ENCODE data around the gene HDAC4.

DNA sequence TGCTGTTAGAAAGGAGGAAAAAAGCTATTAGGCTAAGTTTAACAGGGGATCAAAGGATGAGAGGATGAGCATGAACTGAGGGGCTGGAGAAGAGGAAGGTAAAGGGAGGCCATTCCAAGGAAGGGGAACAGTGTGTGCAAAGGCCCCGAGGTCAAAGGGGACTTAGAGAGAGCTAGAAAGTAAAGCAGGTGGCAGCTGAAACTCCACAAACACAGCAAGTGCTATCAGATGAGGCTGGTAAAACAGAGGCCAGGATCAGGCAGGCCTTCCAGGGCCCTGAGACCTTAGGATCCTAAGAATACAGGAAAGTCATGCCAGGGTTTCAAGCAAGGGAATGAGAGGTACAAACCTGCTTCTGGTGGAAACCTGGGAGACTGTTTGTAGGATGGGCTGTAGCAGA is 5.8 kb downstream of the HDAC4 start:
- TF ChIP-seq, protein P1, sequence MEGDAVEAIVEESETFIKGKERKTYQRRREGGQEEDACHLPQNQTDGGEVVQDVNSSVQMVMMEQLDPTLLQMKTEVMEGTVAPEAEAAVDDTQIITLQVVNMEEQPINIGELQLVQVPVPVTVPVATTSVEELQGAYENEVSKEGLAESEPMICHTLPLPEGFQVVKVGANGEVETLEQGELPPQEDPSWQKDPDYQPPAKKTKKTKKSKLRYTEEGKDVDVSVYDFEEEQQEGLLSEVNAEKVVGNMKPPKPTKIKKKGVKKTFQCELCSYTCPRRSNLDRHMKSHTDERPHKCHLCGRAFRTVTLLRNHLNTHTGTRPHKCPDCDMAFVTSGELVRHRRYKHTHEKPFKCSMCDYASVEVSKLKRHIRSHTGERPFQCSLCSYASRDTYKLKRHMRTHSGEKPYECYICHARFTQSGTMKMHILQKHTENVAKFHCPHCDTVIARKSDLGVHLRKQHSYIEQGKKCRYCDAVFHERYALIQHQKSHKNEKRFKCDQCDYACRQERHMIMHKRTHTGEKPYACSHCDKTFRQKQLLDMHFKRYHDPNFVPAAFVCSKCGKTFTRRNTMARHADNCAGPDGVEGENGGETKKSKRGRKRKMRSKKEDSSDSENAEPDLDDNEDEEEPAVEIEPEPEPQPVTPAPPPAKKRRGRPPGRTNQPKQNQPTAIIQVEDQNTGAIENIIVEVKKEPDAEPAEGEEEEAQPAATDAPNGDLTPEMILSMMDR (conservative IDR thresholded peaks at IDR 0.05; ENCODE audit: low read depth, low read length) = no peak
- no peak for TF ChIP-seq RAD21 (IDR thresholded peaks at IDR 0.05; ENCODE audit: low read length)
- no peak for TF ChIP-seq POLR2A (IDR thresholded peaks at IDR 0.05; ENCODE audit: low read depth, low read length)
- TF ChIP-seq MAZ (IDR thresholded peaks at IDR 0.05; ENCODE audit: borderline replicate concordance, low read depth, low read length) = no peak

All from IMR-90 (cell line).